Measurements from ENCODE around the gene ZNF415. TPM values are rescaled to one million over a fixed set of nuclear protein-coding genes. Genes with fewer than 3 reads are reported as not detected.
A peak's percentile ranks its signal among the peaks of the same experiment; 100 is the strongest.

ZNF415 gene
- total and polyA plus RNA-seq, 9 of the 15 experiments (the other 6 are each of a cell fraction or from before 2014, with no cell fraction given): 0.06 to 0.82 (median 0.14) TPM; not detected in 2

- TF ChIP-seq ZNF592 (IDR thresholded peaks at IDR 0.05) (0 out of 2 replicates have a peak, but pooled peaks have one; percentile 49), ZNF518B (CRISPR knock-in tag; IDR thresholded peaks at IDR 0.05) (no peak), GABPA (tag; conservative IDR thresholded peaks at IDR 0.05; ENCODE audit: low read depth) (no peak), ATF1 (CRISPR knock-in tag; IDR thresholded peaks at IDR 0.05) (no peak), ATF1 (tag; IDR thresholded peaks at IDR 0.05) (peak; percentile 49; the same call in 1 of the 2 replicates), RBM15 (IDR thresholded peaks at IDR 0.05; ENCODE audit: insufficient read depth, low read length) (no peak), NEUROD1 (IDR thresholded peaks at IDR 0.05; ENCODE audit: borderline replicate concordance, low read depth, low read length, partially characterized antibody) (peak; percentile 60), CBX5 (IDR thresholded peaks at IDR 0.05; ENCODE audit: borderline replicate concordance, low read depth) (no peak; the same call in 1 of the 2 replicates), PHF20 (IDR thresholded peaks at IDR 0.05; ENCODE audit: partially characterized antibody) (no peak), PTTG1 (tag; IDR thresholded peaks at IDR 0.05; ENCODE audit: low read depth) (no peak), HDGF (IDR thresholded peaks at IDR 0.05) (no peak), CHCHD3 (CRISPR knock-in tag; IDR thresholded peaks at IDR 0.05) (no peak), LARP7 (IDR thresholded peaks at IDR 0.05) (no peak), HSF4 (CRISPR knock-in tag; IDR thresholded peaks at IDR 0.05; ENCODE audit: borderline replicate concordance) (no peak), MCM5 (IDR thresholded peaks at IDR 0.05; ENCODE audit: low read depth) (no peak), ZNF695 (CRISPR knock-in tag; IDR thresholded peaks at IDR 0.05) (no peak), CBX2 (IDR thresholded peaks at IDR 0.05; ENCODE audit: insufficient read depth, low read length, poor library complexity, severe bottlenecking) (no peak), ZNF717 (CRISPR knock-in tag; IDR thresholded peaks at IDR 0.05) (no peak), GATA2 (CRISPR knock-in tag; IDR thresholded peaks at IDR 0.05) (peak; percentile 82), COPS2 (conservative IDR thresholded peaks at IDR 0.05) (no peak)
- TF ChIP-seq, protein P1, sequence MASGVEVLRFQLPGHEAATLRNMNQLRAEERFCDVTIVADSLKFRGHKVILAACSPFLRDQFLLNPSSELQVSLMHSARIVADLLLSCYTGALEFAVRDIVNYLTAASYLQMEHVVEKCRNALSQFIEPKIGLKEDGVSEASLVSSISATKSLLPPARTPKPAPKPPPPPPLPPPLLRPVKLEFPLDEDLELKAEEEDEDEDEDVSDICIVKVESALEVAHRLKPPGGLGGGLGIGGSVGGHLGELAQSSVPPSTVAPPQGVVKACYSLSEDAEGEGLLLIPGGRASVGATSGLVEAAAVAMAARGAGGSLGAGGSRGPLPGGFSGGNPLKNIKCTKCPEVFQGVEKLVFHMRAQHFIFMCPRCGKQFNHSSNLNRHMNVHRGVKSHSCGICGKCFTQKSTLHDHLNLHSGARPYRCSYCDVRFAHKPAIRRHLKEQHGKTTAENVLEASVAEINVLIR (CRISPR knock-in tag; IDR thresholded peaks at IDR 0.05): no peak
These were observed 28.4 kb upstream of the ZNF415 start (continued) for GRCh38 chr19:53161123-53161522.

Data from K562 (cell line).